Measurements from ENCODE around the gene IL1RAPL1. TPM values are rescaled to one million over a fixed set of nuclear protein-coding genes. Genes with fewer than 3 reads are reported as not detected.
A peak's percentile ranks its signal among the peaks of the same experiment; 100 is the strongest.
"Not testable (repeated sequence)": the region's sequence is repeated elsewhere in the genome, so short reads cannot be mapped to it uniquely, and the experiment has no call there.

IL1RAPL1 gene
- total RNA-seq, 1 experiment from 2014 or later, result 1.1 TPM

DNA sequence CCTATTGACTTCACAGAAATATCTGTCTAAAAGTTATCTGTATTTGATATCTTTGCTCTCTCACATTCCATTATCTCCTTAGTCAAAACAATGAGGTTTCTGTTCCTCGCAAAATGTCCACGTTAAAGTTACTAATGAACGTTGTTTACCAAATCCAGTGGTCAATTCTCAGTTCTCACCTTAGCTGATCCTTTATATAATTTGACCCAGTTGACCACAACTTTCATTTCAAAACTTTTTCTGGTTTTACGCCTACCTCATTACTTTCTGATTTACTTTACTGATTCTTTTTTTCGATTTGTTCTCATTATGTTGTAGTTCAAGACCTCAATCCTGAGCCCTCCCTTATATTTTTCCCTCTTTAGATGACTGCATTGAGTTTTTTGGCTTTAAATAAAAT, 186.6 kb downstream of the IL1RAPL1 start:
- DNase-seq (ENCODE audit: low read depth), result no peak

DNA sequence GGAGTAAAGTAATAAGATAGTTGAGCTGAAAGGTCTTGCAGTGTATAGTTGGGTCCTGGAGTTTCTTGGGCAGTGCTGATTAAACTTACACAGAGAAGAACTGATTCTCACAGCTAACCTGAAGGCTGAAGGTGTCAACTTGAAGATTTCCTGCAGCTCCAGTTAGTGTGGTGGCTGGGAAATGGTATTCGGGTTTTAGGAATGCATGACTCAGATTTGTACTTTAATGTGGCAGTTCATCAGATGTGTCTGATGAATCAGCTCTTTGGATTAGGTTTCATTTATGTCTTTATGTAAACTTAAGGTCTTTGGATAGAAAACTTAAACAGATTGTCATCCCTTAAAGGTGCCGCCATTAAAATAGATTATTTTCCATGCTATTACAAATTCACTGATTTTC, 200.0 kb downstream of the IL1RAPL1 start:
- DNase-seq (ENCODE audit: low read depth), result peak; percentile 0

DNA sequence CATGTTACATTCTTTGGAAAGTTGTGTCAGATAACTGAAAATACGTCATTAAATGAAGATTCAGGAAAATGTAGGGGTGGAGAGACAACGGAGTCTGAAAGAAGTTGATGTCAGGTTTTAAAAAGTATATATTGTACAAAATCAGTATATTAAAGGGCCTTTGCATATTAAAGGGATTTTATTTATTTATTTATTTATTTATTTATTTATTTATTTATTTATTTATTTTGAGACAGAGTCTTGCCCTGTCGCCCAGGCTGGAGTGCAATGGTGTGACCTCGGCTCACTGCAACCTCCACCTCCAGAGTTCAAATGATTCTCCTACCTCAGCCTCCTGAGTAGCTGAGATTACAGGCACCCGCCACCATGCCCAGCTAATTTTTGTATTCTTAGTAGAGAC, 213.4 kb downstream of the IL1RAPL1 start:
- DNase-seq (ENCODE audit: low read depth), result not testable (repeated sequence)

- DNase-seq (ENCODE audit: low read depth), result no peak
Observed at GRCh38 chrX:28802625-28803024, 215.4 kb downstream of the IL1RAPL1 start.

- no peak for DNase-seq (ENCODE audit: low read depth)
Observed at GRCh38 chrX:28835991-28836390, 248.7 kb downstream of the IL1RAPL1 start.

GRCh38 chrX:28843817-28844216, 256.6 kb downstream of the IL1RAPL1 start:
- no peak for DNase-seq (ENCODE audit: low read depth)

DNA sequence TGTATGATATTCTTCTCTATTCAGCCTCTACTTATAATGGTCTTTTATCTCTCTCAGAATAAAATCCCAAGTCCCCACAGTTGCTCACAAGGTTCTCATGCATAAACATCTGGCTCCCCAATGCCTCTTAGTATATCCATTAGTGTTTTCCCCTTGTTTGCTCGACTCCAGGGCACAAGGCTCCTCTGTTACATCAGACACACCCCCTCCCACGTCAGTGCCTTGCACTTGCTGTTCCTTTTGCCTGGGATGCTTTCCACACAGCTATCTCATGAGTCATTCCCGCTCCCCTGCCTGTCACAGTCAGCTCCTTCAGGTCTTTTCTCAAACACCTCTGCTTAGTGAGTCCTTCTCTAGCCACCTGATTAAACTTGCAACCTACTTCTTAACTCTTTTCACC, 260.2 kb downstream of the IL1RAPL1 start:
- no peak for DNase-seq (ENCODE audit: low read depth)

DNA sequence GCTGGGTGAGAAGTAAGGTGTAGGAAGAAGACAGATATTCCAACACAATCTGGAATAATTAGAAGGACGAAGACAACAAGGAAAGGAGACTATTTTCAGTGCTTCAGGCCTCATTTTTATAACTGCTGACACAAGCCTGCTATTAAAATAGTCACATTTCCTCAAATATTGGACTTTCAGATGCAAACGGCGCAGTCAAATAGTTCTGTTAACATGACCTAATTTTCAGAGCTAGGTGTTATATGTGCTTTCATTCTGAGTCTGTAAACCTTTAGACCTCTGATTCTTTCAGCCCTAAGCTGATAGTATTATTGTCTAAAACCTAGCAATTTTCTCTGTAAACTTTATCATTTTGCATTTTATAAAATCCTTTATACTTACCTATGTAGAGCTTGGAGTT, 261.5 kb downstream of the IL1RAPL1 start:
- no peak for DNase-seq (ENCODE audit: low read depth)

GRCh38 chrX:28850955-28851354, 263.7 kb downstream of the IL1RAPL1 start:
- DNase-seq (ENCODE audit: low read depth), result no peak

GRCh38 chrX:28851871-28852270, 264.6 kb downstream of the IL1RAPL1 start:
- no peak for DNase-seq (ENCODE audit: low read depth)

DNA sequence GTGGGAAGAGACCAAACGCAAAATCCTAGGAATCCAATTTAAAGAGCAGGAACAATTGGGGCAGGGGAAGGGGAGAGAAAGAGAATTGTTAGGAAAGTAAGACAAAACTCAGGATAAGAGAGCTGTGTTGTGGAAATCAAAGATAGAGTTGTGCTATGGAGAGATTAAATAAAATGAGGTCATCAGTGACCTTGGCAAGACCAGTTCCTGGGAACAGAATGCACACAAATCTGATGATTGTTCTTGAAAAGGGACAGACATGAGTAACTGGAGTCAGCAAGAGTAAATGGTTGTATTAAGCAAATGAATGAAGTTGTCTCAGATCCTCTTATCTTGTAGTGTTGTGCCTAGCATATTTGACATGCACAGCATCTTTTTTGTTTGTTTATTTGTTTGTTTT, 267.4 kb downstream of the IL1RAPL1 start:
- DNase-seq (ENCODE audit: low read depth), result no peak

DNA sequence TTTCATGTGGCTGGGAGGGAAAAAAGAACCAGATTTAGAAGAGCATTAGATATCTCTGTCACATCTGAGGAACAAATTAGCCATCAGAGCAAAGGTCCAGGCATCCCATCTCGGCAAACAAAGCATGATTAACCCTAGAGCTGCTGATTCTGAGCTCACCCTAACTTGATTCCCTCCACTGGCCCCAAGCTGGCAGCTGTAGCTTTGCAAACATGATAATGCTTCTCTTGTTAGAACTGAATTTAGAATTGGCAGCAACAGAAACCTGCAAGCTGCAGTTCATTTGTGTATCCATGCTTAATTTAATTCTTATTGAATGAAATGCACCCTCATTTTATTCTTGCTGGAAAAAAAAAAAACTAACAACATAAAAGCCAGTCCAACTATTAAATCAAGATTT, 289.2 kb downstream of the IL1RAPL1 start:
- no peak for DNase-seq (ENCODE audit: low read depth)

GRCh38 chrX:28876901-28877300, 289.7 kb downstream of the IL1RAPL1 start:
- DNase-seq (ENCODE audit: low read depth), result no peak

DNA sequence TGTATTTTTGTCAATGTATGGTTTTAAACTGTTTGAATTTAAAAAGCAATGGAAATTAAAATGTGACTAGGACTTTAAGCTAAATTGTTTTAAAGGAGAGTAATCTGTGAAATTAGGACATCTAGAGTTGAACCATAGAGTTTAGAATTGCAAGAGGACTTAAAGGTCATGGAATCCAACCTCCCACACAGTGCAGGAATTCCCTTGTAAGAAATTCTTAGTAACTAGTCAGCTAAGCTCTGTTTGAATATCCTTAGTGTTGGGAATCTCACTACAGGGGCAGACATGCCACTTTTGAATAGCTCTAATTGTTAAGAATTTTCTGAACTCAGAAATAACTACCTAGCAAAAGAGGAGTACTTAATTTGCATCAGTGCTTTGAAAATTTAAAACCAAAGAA, 292.9 kb downstream of the IL1RAPL1 start:
- no peak for DNase-seq (ENCODE audit: low read depth)

- no peak for DNase-seq (ENCODE audit: low read depth)
Observed at GRCh38 chrX:28884823-28885222, 297.6 kb downstream of the IL1RAPL1 start.

- no peak for DNase-seq (ENCODE audit: low read depth)
Observed at GRCh38 chrX:28888416-28888815, 301.2 kb downstream of the IL1RAPL1 start.

DNA sequence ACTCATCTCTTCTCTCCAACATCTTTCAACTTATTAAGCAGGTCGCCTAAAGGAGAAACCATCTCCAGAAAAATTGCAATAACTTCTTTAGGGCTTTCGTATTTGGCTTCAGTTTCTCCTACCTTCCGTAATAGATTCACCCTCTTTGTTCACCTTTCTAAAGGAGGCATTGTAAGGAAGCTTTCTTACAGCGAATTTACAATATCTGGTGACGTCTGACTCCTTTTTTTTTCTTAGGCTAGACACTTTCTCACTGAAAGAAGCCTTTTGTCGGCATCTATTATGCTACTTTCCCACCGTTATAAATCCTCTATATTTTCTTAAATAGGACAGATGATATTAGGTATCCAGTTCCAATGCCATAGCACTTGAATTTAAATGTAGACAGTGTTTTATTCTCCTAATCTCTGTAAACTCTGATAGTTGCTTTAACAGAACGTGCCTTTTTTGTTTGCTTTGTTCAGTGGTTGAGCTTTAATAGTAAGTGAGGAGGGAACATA, 302.4 kb downstream of the IL1RAPL1 start:
- DNase-seq (ENCODE audit: low read depth), result no peak

DNA sequence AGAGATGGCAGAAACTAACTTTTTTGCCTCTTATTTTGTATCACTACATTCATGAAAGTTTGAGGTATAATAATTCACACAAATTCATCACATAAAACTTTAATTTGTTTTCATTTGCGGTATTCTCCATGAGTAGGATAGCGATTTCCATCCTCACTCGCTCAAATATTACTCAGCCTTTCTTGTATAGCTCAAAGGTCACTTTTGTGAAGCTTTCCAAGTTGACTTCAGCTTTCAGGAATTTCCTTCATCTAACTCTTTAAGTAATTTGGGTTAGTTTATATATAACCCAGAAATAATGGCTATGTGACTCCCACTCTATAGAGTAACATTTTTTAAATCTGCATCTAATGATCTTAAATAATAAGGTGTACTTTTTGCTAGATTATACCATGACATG, 314.4 kb downstream of the IL1RAPL1 start:
- DNase-seq (ENCODE audit: low read depth), result no peak

- DNase-seq (ENCODE audit: low read depth), result no peak
Observed at GRCh38 chrX:28910487-28910886, 323.2 kb downstream of the IL1RAPL1 start.

DNA sequence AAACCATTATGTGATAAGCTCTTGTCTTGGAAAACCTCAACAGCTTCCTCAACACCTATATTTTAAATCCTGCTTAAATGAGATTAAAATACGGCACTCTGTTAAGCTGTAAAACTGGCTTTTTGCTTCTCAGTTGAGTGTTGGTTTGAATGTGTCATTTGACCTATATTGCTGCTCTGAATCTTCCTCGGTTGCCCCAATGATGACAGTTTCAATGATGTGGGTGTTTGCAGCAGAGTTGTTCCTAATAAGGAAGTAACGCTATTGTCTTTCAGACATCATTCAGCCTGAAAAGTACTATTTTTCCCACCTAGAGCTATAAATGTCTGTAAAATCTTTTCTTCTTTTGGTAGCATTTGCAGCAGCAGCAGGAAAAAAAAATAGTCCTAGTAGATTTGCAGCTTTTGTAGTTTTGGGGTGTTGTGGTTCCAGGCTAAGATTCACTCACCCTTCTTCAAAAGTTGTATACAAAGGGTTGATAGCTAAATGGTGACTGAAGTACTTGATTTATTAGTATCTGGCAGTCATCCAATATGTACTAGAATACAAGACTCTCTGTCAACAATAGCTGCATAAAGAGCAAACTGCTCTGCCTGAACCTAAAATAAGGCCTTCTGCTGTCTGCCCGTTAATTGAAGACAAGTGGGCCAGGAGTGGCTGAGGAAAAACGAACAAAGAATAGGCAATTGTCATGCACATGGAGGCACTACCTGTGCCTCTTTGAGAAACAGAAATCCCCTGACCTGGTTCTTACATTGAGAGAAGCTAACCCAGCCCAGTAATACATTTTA, 333.1 kb downstream of the IL1RAPL1 start:
- no peak for DNase-seq (ENCODE audit: low read depth)

GRCh38 chrX:28922106-28922505, 334.9 kb downstream of the IL1RAPL1 start:
- DNase-seq (ENCODE audit: low read depth), result no peak

- no peak for DNase-seq (ENCODE audit: low read depth)
Observed at GRCh38 chrX:28946846-28947245, 359.6 kb downstream of the IL1RAPL1 start.

DNA sequence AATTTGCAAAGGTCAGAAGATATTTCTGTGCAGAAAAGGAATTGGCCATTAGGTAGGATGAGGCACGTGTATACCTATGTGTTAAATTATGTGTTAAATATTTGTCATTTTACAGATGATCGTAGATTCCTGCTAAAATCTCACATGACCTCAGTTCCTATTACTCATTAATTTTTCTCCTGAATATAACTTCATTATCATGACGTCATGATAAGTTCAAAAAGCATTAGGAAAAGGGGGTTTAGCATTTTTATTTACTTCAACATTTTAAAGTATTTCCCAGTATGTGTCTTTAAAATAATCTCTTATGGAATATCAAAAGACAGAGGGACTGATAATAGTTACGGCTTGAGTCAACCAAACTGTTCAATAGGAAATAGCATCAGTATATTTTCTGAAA, 372.8 kb downstream of the IL1RAPL1 start:
- no peak for DNase-seq (ENCODE audit: low read depth)

DNA sequence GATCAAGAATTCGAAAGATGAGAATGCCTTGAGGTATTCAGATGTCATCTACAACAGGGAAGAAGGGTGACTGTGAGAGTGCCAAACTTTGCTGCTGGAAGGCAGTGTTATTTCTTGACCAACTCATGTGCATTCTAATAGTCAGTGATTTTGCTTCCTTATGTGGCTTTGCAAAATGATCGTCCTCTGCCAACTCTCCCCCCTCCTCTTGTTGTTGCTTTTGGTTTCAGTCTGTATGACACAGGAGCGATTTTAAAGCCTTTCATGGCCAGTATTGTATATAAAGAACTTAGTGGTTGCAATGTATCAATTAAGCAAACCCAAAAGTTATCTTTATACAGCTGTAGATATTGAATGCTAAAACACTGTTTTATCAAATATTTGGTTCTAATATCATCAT, 379.1 kb downstream of the IL1RAPL1 start:
- DNase-seq (ENCODE audit: low read depth), result no peak
